ENCODE measurements around the gene EXOC4.

The EXOC4 gene

DNA sequence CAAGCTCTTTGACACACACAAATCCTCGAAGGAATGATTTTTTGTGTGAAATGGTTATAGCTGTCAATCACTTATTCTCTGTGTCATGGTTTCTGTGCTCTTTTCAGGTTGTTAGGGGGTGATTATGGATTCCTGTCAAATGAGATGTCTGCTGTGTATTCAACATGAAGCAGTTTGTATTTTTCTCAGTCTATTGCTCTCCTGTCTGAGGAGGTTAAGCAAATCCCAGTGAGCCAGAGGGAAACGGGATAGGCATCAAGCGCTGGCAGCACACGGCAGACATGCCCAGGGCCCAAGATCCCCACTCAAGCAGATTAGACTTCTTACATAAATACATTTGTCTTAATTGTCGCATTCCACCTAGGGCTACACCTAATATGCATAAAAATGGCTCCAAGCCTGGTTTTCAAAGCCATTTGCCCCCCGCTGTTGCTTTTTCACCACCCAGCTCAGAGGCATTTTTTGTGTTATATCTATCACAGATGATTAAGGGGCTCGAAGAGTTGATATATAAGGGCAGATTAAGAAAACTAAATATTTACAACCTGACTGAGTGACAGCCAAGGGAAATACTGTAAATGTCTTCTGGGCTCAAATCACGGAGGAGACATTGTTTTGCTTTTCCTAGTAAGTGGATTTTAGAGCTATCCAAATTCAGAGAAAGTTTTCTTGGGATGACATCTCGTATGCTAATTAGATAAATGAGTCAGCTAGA is 681.5 kb downstream of the EXOC4 start (continued):
- peak; percentile 94 for TF ChIP-seq FEZF1 (tag by site-specific recombination; IDR thresholded peaks at IDR 0.05)
- peak; percentile 96 for TF ChIP-seq ZNF843 (tag by site-specific recombination; IDR thresholded peaks at IDR 0.05)
- 0 out of 2 replicates have a peak, but pooled peaks have one; percentile 49 for TF ChIP-seq ZNF146 (tag by site-specific recombination; IDR thresholded peaks at IDR 0.05)
- peak; percentile 23; the same call in 1 of the 2 replicates for TF ChIP-seq ZNF324 (tag by site-specific recombination; IDR thresholded peaks at IDR 0.05)
- TF ChIP-seq WT1 (tag by site-specific recombination; IDR thresholded peaks at IDR 0.05), result peak; percentile 92
- peak; percentile 39; the same call in 1 of the 2 replicates for TF ChIP-seq YY1 (tag by site-specific recombination; IDR thresholded peaks at IDR 0.05)
- TF ChIP-seq BCL6B (tag by site-specific recombination; IDR thresholded peaks at IDR 0.05), result peak; percentile 90
- no peak for TF ChIP-seq ZNF114 (tag by site-specific recombination; IDR thresholded peaks at IDR 0.05)
- 0 out of 2 replicates have a peak, but pooled peaks have one; percentile 24 for TF ChIP-seq ZNF558 (tag by site-specific recombination; IDR thresholded peaks at IDR 0.05)
- TF ChIP-seq ZNF211 (tag by site-specific recombination; IDR thresholded peaks at IDR 0.05; ENCODE audit: low read depth), result no peak
- TF ChIP-seq GFI1B (tag by site-specific recombination; IDR thresholded peaks at IDR 0.05), result peak; percentile 66; the same call in 1 of the 2 replicates
- TF ChIP-seq ZNF677 (tag by site-specific recombination; IDR thresholded peaks at IDR 0.05), result no peak
- TF ChIP-seq ZNF600 (tag by site-specific recombination; IDR thresholded peaks at IDR 0.05), result peak; percentile 86
- peak; percentile 10; the same call in 1 of the 2 replicates for TF ChIP-seq KLF16 (tag by site-specific recombination; IDR thresholded peaks at IDR 0.05)
- TF ChIP-seq ZNF639 (tag by site-specific recombination; IDR thresholded peaks at IDR 0.05), result peak; percentile 72; the same call in 1 of the 2 replicates
- peak; percentile 56; the same call in 1 of the 2 replicates for TF ChIP-seq ZNF596 (tag by site-specific recombination; IDR thresholded peaks at IDR 0.05)
- 0 out of 2 replicates have a peak, but pooled peaks have one; percentile 47 for TF ChIP-seq ZBTB8A (tag by site-specific recombination; IDR thresholded peaks at IDR 0.05)
- TF ChIP-seq ZFP37 (tag by site-specific recombination; IDR thresholded peaks at IDR 0.05), result 0 out of 2 replicates have a peak, but pooled peaks have one; percentile 27
- no peak for TF ChIP-seq ZNF132 (tag by site-specific recombination; IDR thresholded peaks at IDR 0.05; ENCODE audit: borderline replicate concordance)
- TF ChIP-seq ZNF837 (tag by site-specific recombination; IDR thresholded peaks at IDR 0.05), result no peak
- TF ChIP-seq, protein P1, sequence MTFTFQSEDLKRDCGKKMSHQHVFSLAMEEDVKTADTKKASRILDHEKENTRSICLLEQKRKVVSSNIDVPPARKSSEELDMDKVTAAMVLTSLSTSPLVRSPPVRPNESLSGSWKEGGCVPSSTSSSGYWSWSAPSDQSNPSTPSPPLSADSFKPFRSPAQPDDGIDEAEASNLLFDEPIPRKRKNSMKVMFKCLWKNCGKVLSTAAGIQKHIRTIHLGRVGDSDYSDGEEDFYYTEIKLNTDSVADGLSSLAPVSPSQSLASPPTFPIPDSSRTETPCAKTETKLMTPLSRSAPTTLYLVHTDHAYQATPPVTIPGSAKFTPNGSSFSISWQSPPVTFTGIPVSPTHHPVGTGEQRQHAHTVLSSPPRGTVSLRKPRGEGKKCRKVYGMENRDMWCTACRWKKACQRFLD (tag by site-specific recombination; IDR thresholded peaks at IDR 0.05), result no peak
- TF ChIP-seq ZNF366 (tag by site-specific recombination; conservative IDR thresholded peaks at IDR 0.05), result peak; percentile 77
- no peak for TF ChIP-seq ZNF701 (tag by site-specific recombination; IDR thresholded peaks at IDR 0.05)
- no peak for TF ChIP-seq ZFHX2 (tag by site-specific recombination; conservative IDR thresholded peaks at IDR 0.05)
- no peak for TF ChIP-seq MEIS1 (CRISPR knock-in tag; IDR thresholded peaks at IDR 0.05; ENCODE audit: borderline replicate concordance)
- TF ChIP-seq OVOL3 (tag by site-specific recombination; IDR thresholded peaks at IDR 0.05), result peak; percentile 73; the same call in 1 of the 2 replicates
- TF ChIP-seq TCF7L2 (IDR thresholded peaks at IDR 0.05; ENCODE audit: borderline replicate concordance, low read depth, low read length), result peak; percentile 41; the same call in 1 of the 2 replicates
- TF ChIP-seq ZSCAN30 (tag by site-specific recombination; IDR thresholded peaks at IDR 0.05), result 0 out of 2 replicates have a peak, but pooled peaks have one; percentile 26
- peak; percentile 61; the same call in 1 of the 2 replicates for TF ChIP-seq ZNF391 (tag by site-specific recombination; IDR thresholded peaks at IDR 0.05; ENCODE audit: borderline replicate concordance, low read depth)
- TF ChIP-seq ZNF335 (tag by site-specific recombination; conservative IDR thresholded peaks at IDR 0.05), result peak; percentile 41
- peak; percentile 53 for TF ChIP-seq ZBTB44 (tag by site-specific recombination; IDR thresholded peaks at IDR 0.05)
- TF ChIP-seq, protein P2, sequence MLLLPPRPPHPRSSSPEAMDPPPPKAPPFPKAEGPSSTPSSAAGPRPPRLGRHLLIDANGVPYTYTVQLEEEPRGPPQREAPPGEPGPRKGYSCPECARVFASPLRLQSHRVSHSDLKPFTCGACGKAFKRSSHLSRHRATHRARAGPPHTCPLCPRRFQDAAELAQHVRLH (tag by site-specific recombination; IDR thresholded peaks at IDR 0.05), result peak; percentile 29; the same call in 1 of the 2 replicates
- TF ChIP-seq GLIS1 (tag by site-specific recombination; IDR thresholded peaks at IDR 0.05), result peak; percentile 96
- 0 out of 2 replicates have a peak, but pooled peaks have one; percentile 68 for TF ChIP-seq ZNF501 (tag by site-specific recombination; IDR thresholded peaks at IDR 0.05)
- peak; percentile 83 for TF ChIP-seq KLF10 (tag by site-specific recombination; IDR thresholded peaks at IDR 0.05)
